K562 (cell line): ENCODE results near the gene STYXL1. TPM values are rescaled to one million over a fixed set of nuclear protein-coding genes. Genes with fewer than 3 reads are reported as not detected.

ENCODE experiments used
- C11orf30 ChIP-seq: fragments of 450-650 bp; IDR thresholded peaks from 2 replicates; pipeline ENCODE4 v1.6.1; 2016; ENCODE audit warnings: low read depth, mild to moderate bottlenecking
- CBFB ChIP-seq: sonication (generic); formaldehyde crosslinking; IDR thresholded peaks from 2 replicates; pipeline ENCODE4 v1.4.0; 2020; ENCODE audit warnings: mild to moderate bottlenecking, missing genetic modification reagents
- CBX2 ChIP-seq: fragments of 200-600 bp; sonication (generic); IDR thresholded peaks from one replicate; pipeline ENCODE4 v1.6.1; 2012; ENCODE audit warnings: mild to moderate bottlenecking, low read length, inconsistent platforms; ENCODE audit not compliant: insufficient read depth, poor library complexity, severe bottlenecking
- CEBPG ChIP-seq, 3 experiments: fragments of 200-800 bp in 1 of 3; sonication (Bioruptor generic) in 1 of 3; sonication (generic) in 1 of 3; formaldehyde crosslinking in 1 of 3; IDR thresholded peaks in 2 of 3; conservative IDR thresholded peaks in 1 of 3; 2 replicates each; pipeline versions ENCODE4 v1.6.1 to v1.8.0; 2016 to 2022; ENCODE audit warnings: missing compliant biosample characterization in 2 of 3, missing genetic modification characterization in 2 of 3, mild to moderate bottlenecking in 1 of 3, missing genetic modification reagents in 1 of 3
- CREB3L1 ChIP-seq: fragments of 450-650 bp; IDR thresholded peaks from 2 replicates; pipeline ENCODE4 v1.6.1; 2014; ENCODE audit warnings: low read depth, mild to moderate bottlenecking, moderate library complexity, borderline replicate concordance
- ELK3 ChIP-seq: fragments of 450-650 bp; formaldehyde crosslinking; IDR thresholded peaks from 2 replicates; pipeline ENCODE4 v1.4.0; 2020; ENCODE audit warnings: mild to moderate bottlenecking
- ESRRB ChIP-seq: fragments of 250-450 bp; sonication (Bioruptor Pico); IDR thresholded peaks from 2 replicates; pipeline ENCODE4 v1.5.0; 2020; ENCODE audit warnings: mild to moderate bottlenecking, moderate library complexity, borderline replicate concordance
- FOXJ3 ChIP-seq: sonication (generic); formaldehyde crosslinking; IDR thresholded peaks from 2 replicates; pipeline ENCODE4 v1.4.0; 2020; ENCODE audit warnings: mild to moderate bottlenecking, missing genetic modification reagents
- GMEB1 ChIP-seq: fragments of 250-450 bp; sonication (Bioruptor Pico); IDR thresholded peaks from 2 replicates; pipeline ENCODE4 v1.4.0; 2020; ENCODE audit warnings: mild to moderate bottlenecking
- MYNN ChIP-seq, 2 experiments: sonication (generic); formaldehyde crosslinking in 1 of 2; IDR thresholded peaks; 2 replicates each; pipeline versions ENCODE4 v1.5.0 to v1.6.1; 2016 to 2020; ENCODE audit warnings: antibody characterized with exemption in 1 of 2, missing genetic modification reagents in 1 of 2
- POU5F1 ChIP-seq: fragments of 150-350 bp; IDR thresholded peaks from 2 replicates; pipeline ENCODE4 v1.6.1; 2014; ENCODE audit warnings: borderline replicate concordance, low read length, low read depth, mild to moderate bottlenecking; ENCODE audit not compliant: partially characterized antibody
- PRDM10 ChIP-seq: fragments of 450-650 bp; IDR thresholded peaks from 2 replicates; pipeline ENCODE4 v1.6.1; 2018; ENCODE audit not compliant: partially characterized antibody
- SLC30A9 ChIP-seq: fragments of 250-450 bp; sonication (Bioruptor Pico); IDR thresholded peaks from 2 replicates; pipeline ENCODE4 v1.8.0; 2022; ENCODE audit warnings: mild to moderate bottlenecking, moderate library complexity
- SRSF9 ChIP-seq: fragments of 200-400 bp; formaldehyde crosslinking; IDR thresholded peaks from 2 replicates; pipeline ENCODE4 v1.6.1; 2017; ENCODE audit warnings: low read depth, low read length, borderline replicate concordance
- TCF3 ChIP-seq: sonication (generic); formaldehyde crosslinking; IDR thresholded peaks from 2 replicates; pipeline ENCODE4 v1.4.0; 2020; ENCODE audit warnings: mild to moderate bottlenecking, missing genetic modification reagents
- XRCC4 ChIP-seq: IDR thresholded peaks from one replicate; pipeline ENCODE4 v1.6.1; 2011; ENCODE audit not compliant: insufficient read depth, insufficient read length; ENCODE audit errors: extremely low read depth
- ZBTB8A ChIP-seq: fragments of 450-650 bp; IDR thresholded peaks from 2 replicates; pipeline ENCODE4 v1.6.1; 2018; ENCODE audit warnings: mild to moderate bottlenecking, moderate library complexity; ENCODE audit not compliant: partially characterized antibody
- ZNF589 ChIP-seq: fragments of 200-800 bp; sonication (Bioruptor generic); IDR thresholded peaks from 2 replicates; pipeline ENCODE4 v1.6.1; 2016; ENCODE audit warnings: low read depth, missing genetic modification characterization, missing compliant biosample characterization
- ZNF766 ChIP-seq: fragments of 200-800 bp; sonication (Bioruptor generic); conservative IDR thresholded peaks from 2 replicates; pipeline ENCODE4 v1.6.1; 2016; ENCODE audit warnings: missing genetic modification characterization, missing compliant biosample characterization
- polyA plus RNA-seq, 8 experiments: library from polyadenylated mRNA; depleted of rRNA in 4 of 8; stranded (reverse) in 5 of 8; unstranded in 3 of 8; fragments of >200 nt; fragmentation: Nextera tagmentation in 2 of 8; fragmentation: Illumina TruSeq in 1 of 8; extraction: Ambion mirVana in 2 of 8; extraction: Trizol in 1 of 8; gene quantifications; 2 replicates each; pipeline versions ENCODE4 v1.2.1 to v1.2.3, GENCODE V29; 2011 to 2014; ENCODE audit warnings: inconsistent platforms in 1 of 8, missing spikeins in 1 of 8
- total RNA-seq, 7 experiments: library from RNA; depleted of rRNA in 6 of 7; stranded (reverse); fragments of >200 nt in 6 of 7; fragmentation: Illumina TruSeq in 2 of 7; extraction: Trizol in 2 of 7; gene quantifications; 2 replicates each; pipeline versions ENCODE4 v1.2.1 to v1.2.3, GENCODE V29; 2011 to 2021; ENCODE audit warnings: low replicate concordance in 1 of 7

STYXL1 gene
- total and polyA plus RNA-seq, 9 of the 15 experiments (the other 6 are each of a cell fraction or from before 2014, with no cell fraction given): 36.5 to 97.2 (median 49.9) TPM

- TF ChIP-seq CREB3L1 (no peak), C11orf30 (no peak), SRSF9 (no peak), SLC30A9 (CRISPR knock-in tag) (no peak), XRCC4 (no peak), ZBTB8A (no peak), POU5F1 (no peak), ZNF589 (CRISPR knock-in tag) (no peak), TCF3 (CRISPR knock-in tag) (no peak; the same call in 1 of the 2 replicates), FOXJ3 (CRISPR knock-in tag) (no peak), ZNF766 (CRISPR knock-in tag) (no peak), MYNN (IDR thresholded peaks at IDR 0.05) (0 out of 2 replicates have a peak, but pooled peaks have one; percentile 49), MYNN (CRISPR knock-in tag; IDR thresholded peaks at IDR 0.05) (no peak), CBFB (CRISPR knock-in tag) (no peak), CEBPG (CRISPR knock-in tag; IDR thresholded peaks at IDR 0.05) (no peak), CEBPG (tag; conservative IDR thresholded peaks at IDR 0.05 in 1 of 2, IDR thresholded peaks at IDR 0.05 in 1 of 2) (no peak), CBX2 (no peak), ESRRB (CRISPR knock-in tag) (no peak), ELK3 (CRISPR knock-in tag) (no peak), GMEB1 (CRISPR knock-in tag) (no peak), PRDM10 (no peak)
Observed at GRCh38 chr7:76020031-76020714, 27.6 kb downstream of the STYXL1 start (continued).
